ENCODE measurements around the gene CMSS1.

- TF ChIP-seq TARDBP (IDR thresholded peaks at IDR 0.05) (no peak), ELF4 (IDR thresholded peaks at IDR 0.05) (no peak), SP1 (IDR thresholded peaks at IDR 0.05) (no peak), LEF1 (IDR thresholded peaks at IDR 0.05; ENCODE audit: borderline replicate concordance) (no peak), BHLHE40 (IDR thresholded peaks at IDR 0.05; ENCODE audit: borderline replicate concordance) (no peak), PKNOX1 (IDR thresholded peaks at IDR 0.05) (no peak), NFRKB (IDR thresholded peaks at IDR 0.05) (no peak), SUZ12 (IDR thresholded peaks at IDR 0.05) (no peak), FOXA1 (IDR thresholded peaks at IDR 0.05) (no peak)
These were observed 337.5 kb downstream of the CMSS1 start for GRCh38 chr3:100155128-100155527.
